RKO (cell line): ENCODE results near the gene MDM1.
A peak's percentile ranks its signal among the peaks of the same experiment; 100 is the strongest.

Source experiments
- DNase-seq: peaks from one replicate; pipeline ENCODE4 v3.0.0-alpha.2; 2016; ENCODE audit warnings: low spot score

MDM1 gene

DNA sequence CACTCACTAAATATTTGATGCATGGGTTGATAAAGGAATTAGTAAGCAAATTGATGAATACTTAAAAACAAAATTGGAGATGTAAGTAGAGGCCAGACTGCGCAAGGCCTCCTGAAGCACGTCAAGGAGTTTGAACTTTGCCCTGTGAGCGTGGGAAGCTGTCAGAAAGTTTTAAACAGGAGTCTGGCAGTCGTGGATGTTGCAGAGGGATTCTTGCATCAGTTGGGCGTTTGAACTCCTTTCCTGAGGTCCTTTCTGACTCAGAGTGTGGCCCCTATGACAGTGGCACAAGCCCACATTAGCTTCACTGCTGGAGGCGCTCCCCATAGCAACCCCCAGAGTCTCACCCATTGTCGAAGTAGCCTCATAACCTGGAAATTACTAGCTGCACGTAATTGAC is 60.8 kb downstream of the MDM1 start:
- no peak for DNase-seq

DNA sequence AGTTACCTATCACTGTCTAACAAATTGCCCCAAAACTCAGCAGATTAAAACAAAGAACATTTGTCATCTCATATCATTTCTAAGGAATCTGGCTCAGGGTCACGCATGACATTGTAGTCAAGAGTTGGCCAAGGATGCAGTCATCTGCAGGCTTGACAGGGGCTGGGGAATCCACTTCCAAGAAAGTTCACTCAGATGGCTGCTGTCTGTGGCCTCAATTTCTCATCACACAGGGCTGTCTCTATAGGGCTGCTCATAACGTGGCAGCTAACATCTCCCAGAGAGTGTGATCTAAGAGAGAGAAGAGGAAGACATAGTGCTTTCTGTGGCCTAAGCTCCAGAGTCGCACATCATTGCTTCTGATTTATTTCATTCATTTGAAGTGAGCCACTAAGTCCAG is 61.8 kb downstream of the MDM1 start:
- no peak for DNase-seq

DNA sequence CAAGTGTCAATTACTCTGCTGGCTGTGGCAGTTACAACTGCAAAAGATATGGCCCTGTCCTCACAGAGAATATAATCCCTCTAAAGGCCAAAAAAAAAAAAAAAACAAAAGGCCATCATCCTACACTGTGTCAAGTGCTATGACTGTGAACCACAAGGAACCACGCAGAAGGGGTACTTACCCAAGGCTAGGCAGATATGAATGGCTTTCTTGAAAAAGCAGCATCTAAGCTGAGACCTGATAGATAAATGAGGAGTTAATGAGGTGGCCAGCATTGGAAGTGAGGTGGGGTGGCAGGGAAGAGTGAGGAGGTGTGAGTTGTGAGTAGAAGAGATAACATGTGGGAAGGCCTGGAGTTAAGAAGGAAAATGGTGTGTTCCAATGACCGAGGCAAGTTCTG is 62.4 kb downstream of the MDM1 start:
- DNase-seq: no peak

DNA sequence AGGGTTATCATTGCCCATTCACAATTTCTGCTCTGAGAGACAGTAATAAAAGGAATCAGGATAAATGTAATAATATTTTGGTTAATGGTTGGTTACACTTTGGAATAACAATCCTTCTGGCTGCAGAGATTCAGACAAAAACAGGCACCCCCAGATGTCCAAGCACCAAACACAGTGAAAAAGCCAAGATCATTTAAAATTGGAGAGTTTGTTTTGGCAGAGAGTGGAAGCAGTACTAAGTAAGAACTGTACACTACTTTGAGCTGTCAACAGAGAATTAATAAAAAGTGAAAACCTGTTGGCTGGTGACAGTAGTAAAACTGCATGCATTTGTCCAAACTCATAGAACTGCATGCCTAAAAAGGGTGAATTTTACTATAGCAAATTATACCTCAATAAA is 63.2 kb downstream of the MDM1 start:
- DNase-seq: no peak

DNA sequence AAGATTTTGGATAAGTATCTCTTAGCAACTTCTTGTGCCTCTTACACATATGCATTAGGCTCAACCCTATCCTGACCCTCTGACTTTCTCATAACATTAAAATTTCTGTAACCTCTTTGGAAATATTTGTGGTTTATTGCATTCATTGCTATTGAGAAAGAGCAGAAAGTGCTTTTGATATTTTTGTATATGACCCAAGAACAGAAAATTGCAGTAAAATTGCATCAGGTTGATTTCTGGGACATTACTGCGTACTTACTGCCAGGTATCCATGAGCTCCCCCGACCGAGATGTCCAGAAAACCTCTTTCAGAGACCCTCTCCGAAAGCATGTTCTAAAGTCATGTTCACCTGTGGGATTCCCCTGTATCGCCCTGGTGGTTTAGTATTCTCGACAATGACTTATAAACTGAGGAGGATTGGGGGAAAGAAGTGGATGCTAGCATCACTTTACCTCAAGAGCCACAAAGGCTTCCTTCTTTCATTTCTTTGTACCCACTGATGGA is 64.2 kb downstream of the MDM1 start:
- no peak for DNase-seq

DNA sequence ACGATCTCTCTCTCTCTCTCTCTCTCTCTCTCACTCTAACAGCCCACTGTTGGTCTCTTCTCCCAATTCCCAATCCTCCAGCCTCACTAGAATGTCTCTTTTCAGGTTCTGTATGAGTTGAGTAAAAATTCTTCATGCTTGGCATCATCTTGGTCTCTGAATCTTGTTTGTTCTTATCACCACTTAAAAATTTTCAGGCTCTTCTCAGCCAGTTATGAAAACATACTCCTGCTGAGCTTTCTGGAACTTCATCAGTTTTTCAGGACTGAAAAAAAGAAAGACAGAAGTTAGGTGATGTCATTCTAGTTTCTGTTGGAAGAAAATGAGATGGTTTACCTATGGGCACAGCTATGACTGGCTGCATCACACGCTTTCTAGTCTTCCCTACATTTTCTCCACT is 67.3 kb downstream of the MDM1 start:
- no peak for DNase-seq

DNA sequence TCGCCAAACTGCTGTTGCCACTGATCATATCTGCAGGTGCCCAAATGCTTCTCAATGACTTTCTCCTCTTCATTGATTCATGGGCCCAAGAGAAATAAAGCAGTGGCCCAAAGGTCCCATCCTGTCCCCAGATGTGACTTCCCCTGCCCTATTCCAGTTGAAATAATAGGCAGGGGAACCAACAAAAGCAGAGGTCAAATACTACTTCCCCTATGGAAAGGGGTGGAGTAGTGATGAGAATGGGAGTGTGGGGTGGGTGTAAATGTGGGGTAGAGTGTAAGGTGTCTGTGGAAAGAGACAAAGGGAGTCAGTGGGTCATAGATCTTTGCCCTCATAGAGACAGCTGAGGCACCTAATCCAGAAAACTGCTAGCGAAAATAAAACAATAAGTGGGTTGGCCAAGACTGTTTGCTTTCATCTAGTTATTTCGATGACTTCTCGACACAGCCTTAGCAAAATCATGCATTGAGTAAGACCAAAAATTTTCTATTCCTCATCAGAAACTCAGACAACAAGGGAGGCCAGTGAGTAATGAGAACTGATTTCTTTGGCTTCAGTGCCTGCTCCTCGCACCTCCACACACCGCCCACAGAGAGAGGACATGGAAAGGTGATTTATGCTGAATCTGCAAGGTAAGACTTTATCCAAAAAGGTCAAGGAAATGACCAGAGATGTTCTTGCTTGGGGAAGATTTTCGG is 67.9 kb downstream of the MDM1 start:
- DNase-seq: no peak

DNA sequence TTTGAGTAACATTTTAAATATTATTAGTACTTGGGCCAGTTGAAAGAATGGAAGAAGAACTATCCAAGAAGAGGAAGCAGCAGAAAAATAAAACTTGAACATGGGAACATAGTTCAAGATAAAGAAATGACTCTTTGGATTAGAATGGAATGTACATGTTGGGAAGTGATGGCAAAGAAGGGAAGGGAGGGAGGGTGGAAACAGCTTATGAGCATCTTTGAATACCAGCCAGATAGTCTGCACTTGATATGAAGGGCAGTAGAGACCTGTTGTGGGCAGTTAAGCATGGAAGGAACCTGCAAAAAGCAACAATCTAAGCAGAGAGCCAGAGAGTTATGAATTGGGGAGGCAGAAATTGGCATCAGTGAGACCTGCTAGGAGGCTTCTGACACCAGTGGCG is 68.8 kb downstream of the MDM1 start:
- DNase-seq: no peak

DNA sequence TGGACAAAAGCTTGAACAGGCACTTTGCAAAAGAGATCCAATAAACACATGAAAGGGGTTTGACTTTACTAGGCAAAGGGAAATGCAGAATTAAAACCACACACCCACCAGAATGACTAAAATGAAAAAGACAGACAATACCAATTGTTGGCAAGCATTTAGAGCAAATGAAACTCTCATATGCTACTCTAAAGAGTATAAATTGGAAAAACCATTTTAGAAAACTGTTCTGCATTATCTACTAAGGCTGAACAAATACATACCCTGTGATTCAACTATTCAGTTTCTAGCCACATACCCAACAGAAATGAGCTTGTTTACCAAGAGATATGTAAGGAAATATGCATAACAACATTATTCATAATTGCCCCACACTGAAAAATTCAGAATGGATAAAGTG is 70.3 kb downstream of the MDM1 start:
- DNase-seq: no peak

DNA sequence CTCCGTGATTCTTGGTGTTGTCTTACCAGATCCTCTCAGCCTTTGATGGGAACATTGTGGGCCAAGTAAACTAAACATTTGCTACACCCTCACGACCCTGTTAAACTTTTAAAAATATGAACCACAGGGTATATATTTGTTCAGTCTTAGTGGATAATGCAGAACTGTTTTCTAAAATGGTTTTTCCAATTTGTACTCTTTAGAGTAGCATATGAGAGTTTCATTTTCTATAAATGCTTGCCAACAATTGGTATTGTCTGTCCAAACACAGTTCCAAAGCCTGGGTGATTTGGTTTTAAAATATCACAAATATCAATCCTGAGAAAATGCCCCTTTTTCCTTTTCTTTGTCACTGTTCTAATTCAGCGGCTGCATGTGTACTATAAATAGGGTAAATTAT is 72.0 kb downstream of the MDM1 start:
- DNase-seq: no peak

DNA sequence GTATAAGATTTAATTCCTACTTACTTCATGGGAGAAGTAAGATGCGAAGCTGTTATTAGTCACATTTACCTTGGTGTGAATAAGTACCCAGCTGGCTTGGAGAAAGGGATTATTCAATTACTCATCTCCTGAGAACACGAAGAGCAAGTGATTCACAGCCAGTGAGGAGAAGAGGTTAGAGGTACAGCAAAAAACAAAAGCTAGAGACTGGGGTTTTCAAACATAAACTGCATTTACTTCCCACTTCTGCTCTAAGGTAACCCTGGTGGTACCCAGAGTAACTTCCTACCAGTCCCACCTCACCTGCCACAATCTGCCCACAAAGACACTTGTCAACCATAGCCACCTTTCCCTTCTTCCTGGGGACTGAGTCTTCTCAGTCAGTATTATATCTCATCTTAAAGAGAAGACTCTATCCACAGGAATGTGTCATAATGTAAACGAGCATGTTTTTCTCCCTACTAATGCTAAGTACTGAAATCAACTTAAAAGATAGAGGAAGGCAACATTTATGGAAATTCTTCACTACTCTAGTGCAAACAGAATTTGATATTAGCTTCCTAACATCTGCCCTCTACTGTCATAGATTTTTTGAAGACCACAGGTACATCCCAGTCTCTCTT is 72.7 kb downstream of the MDM1 start:
- DNase-seq: peak; percentile 88

DNA sequence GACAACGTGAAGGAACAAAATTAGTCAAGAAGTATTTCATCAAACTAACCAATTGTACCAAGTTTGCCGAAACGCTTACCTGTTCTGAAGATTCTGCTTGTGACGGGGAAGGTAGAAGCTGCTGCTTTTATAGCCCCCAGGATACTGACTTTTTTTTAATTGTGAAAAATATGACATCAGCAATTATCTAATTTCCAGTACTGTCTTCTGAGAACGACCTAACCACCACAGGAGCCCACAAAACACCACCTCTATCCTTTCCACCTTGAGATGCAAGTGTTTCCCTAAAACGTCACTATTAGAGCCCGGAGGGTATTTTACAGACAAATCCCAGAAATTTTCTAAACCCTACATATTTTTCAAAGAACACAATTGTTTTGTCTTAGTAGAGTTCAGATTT is 78.7 kb downstream of the MDM1 start, which contains the start of gene IL22:
Gene IL22 (minus strand): TSS at position 101 of the 400 bp plus-strand sequence. CDS start 156 bp downstream, outside the sequence.
- no peak for DNase-seq

DNA sequence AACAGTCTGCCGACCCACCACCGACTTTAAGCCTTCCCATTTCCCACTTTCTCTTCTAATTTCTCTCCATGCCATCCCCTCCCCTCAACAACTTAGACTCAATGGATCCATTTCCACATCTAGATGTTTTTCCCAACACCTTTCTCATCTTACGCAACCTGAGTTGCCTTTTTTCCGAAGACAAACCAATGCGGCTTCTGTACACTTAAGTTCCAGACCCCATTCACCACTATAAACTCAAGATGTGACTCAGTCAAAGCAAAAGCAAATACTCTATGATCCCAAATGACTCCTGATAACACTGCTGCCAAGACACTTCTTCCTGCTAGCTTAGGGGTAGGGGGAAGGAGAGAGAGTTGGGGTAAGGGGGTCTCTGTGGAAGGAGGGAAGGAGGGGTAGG is 80.1 kb downstream of the MDM1 start:
- no peak for DNase-seq

DNA sequence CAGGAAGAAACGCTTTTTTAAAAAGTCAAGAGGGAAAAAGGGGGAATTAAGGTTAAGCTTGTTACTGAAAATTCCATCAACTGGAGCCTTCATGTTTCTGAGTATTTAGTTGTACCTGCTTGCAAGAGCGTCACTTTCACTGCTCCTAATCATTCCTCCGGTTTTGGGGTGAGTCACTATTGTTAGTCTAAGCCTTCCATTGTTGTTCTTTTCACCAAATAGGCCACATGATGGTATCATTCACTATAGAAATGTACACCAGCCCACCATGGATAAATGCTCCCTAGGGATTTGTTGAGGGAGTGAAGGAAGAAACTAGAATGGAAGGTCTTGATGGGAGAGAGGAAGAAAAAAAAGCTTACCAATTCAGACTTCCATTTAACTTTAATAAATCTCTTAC is 81.7 kb downstream of the MDM1 start:
- no peak for DNase-seq

DNA sequence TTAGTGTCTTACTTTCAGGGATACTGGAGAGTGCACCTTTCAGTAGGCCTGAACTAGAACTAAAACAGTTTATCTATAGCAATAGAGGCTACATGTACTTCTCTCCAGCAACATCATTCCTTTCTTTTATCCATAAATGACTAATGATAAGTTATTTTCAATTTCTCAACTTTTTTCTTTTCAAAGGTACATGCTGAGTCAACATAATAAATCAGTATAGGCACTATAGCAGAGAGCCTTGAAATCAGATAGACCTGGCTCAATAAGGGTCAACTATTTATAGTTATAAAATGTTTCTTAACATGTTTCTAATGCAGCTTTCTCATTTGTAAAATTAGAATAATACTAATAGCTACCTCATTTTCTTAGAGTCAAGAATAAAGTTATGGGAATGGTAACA is 84.4 kb downstream of the MDM1 start:
- DNase-seq: no peak

DNA sequence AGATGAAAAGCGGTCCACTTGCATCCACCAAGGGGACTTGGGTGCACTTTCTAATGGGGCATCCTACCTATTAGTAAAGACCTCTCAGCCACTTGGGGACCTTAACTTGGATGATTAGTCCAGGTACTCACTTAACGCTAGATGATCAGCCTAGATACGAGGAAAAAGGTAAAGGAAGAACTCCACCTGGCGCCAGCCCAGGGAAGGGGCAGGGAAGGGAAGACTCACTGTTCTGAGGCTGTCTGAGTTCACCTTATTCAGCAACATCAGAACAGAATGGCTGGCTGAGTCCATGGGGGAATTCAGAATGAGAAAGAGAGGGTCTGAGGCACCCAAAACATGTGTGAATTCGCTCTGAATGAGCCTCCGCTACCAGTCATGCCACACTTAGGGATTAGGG is 85.8 kb downstream of the MDM1 start:
- no peak for DNase-seq

DNA sequence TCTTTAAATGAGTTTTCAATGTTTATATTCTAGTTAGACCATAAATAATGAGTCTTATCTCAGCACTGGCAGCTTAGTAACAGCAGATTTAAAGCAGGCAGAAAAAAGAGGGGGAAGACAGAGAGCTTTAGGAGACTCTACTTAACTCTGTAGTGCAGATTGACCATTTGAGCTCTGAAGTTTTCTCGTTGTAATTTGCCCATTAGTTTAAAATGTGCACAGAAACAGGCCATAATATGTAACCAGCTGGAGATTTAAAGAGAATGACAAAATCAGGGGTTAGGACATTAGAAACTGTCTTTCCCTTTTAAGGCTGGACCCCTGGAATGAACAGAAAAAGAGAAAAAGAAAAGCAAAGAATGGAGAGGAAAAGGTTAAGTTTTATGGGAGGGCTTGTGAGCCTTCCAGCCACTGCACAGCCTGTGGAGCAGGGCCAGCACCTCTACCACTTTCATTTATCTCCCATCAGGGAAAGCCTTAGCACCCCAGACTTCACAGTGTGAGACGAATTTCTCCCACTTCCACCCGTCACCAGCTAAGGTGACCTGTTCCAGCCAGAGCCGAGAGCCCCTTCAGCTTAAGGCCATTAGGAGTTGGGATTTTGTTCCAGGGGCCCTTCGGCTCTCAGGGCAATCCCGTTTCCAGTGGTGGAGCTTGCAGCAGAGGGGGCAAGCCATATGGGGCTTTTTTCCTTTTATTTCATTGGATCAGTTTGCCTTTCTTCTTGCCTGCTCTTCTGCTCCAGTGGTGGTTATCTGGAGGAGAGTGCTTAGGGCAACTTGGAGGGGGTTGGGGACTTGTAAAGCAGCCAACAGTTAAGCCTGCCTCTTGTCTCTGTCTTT is 86.8 kb downstream of the MDM1 start:
- DNase-seq: no peak
